Suprapubic skin (tissue), 4 donors: ENCODE measurements around the gene PRKRIP1.

Source experiments
- POLR2A ChIP-seq, 2 donors: fragments of 450-650 bp; IDR thresholded peaks; one replicate each; pipeline ENCODE4 v1.6.1; 2017; ENCODE audit warnings: antibody characterized with exemption in 2 of 2, mild to moderate bottlenecking in 2 of 2, moderate library complexity in 2 of 2
- POLR2AphosphoS5 ChIP-seq, 3 donors: sonication (generic); formaldehyde crosslinking; IDR thresholded peaks; one replicate each; pipeline ENCODE4 v1.6.1; 2017; ENCODE audit warnings: antibody characterized with exemption in 3 of 3
- TF ChIP-seq, protein P1 (sequence below), 2 donors: fragments of 200-600 bp in 1 of 2; fragments of 450-650 bp in 1 of 2; sonication (generic) in 1 of 2; IDR thresholded peaks; one replicate each; pipeline ENCODE4 v1.5.1; 2016 to 2019; ENCODE audit warnings: antibody characterized with exemption in 2 of 2, mild to moderate bottlenecking in 1 of 2, moderate library complexity in 1 of 2

DNA sequence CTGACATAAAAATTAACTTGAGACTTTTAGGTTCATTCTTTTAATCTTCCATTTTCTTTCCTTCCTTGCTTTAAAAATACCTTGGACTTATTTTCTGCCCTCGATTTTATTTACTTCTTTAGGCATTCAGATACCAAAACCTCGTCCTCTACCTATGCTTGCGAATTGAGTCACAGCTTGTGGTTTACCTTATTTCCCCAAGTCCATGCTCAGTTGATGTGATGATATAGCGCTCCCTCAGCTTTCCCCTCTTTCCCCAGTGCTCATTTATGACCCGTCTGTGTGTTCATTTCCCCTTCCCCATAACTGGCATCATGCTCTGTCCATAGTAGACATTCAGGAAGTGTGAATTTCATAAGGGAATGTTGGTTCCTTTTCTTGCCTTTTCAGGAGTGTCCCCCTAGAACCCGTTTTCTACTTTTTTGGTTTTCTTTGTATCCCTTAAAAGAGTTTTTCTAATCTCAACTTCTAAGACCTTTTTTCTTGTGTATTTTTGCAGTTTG lies 19.1 kb upstream of the PRKRIP1 start:
- no peak for TF ChIP-seq POLR2AphosphoS5 (IDR thresholded peaks at IDR 0.05)
- TF ChIP-seq, protein P1, sequence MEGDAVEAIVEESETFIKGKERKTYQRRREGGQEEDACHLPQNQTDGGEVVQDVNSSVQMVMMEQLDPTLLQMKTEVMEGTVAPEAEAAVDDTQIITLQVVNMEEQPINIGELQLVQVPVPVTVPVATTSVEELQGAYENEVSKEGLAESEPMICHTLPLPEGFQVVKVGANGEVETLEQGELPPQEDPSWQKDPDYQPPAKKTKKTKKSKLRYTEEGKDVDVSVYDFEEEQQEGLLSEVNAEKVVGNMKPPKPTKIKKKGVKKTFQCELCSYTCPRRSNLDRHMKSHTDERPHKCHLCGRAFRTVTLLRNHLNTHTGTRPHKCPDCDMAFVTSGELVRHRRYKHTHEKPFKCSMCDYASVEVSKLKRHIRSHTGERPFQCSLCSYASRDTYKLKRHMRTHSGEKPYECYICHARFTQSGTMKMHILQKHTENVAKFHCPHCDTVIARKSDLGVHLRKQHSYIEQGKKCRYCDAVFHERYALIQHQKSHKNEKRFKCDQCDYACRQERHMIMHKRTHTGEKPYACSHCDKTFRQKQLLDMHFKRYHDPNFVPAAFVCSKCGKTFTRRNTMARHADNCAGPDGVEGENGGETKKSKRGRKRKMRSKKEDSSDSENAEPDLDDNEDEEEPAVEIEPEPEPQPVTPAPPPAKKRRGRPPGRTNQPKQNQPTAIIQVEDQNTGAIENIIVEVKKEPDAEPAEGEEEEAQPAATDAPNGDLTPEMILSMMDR (IDR thresholded peaks at IDR 0.05): no peak
- no peak for TF ChIP-seq POLR2A (IDR thresholded peaks at IDR 0.05)
